ENCODE measurements around the gene MALAT1. TPM values are rescaled to one million over a fixed set of nuclear protein-coding genes. Genes with fewer than 3 reads are reported as not detected.

MALAT1 gene
- total and polyA plus RNA-seq, 2 of the 13 experiments (the other 11 are each of a cell fraction or from before 2014, with no cell fraction given) = 143 to 1,237 TPM

- in situ Hi-C loops (cut with HindIII; ENCODE audit: extremely low pct_ligation_motif_present, low pct_unique_long_range_greater_than_20kb) (no loop called here), intact Hi-C loops (cut with micrococcal nuclease; ENCODE audit: unreplicated experiment) (no loop called here)
- CTCF ChIA-PET (ENCODE audit: low intra/inter-chr PET ratio, low total read pairs) = no interaction called here
These were observed 36.3 kb downstream of the MALAT1 start for GRCh38 chr11:65535102-65535501.

GRCh38 chr11:65536412-65537295 is 37.8 kb downstream of the MALAT1 start:
- 95% methylated on average over 7 of the region's 12 CpGs for WGBS (ENCODE audit: low lambda C conversion rate)
- no peaks in the 10 kb centered on the region for H3K4me1 ChIP-seq (ENCODE audit: insufficient read depth, low read length)
- intact Hi-C loops (cut with micrococcal nuclease; ENCODE audit: unreplicated experiment) = no loop called here
- H3K4me3 ChIP-seq (replicated peaks in 1 of 3; ENCODE audit: insufficient read depth in 1 of 3, low read depth in 2 of 3, low read length in 3 of 3) = no peak overlapping the region
- H3K36me3 ChIP-seq (replicated peaks in 1 of 2; ENCODE audit: control insufficient read depth in 1 of 2, insufficient read depth in 2 of 2, low read length in 2 of 2) = peaks cover 22 to 46% of the 10 kb centered on the region in 2 experiments
- TF ChIP-seq ZNF549 (CRISPR knock-in tag; IDR thresholded peaks at IDR 0.05) = no peak
- peak; percentile 65 for TF ChIP-seq AGO2 (optimal IDR thresholded peaks at IDR 0.05; ENCODE audit: low read depth, low read length)
- CTCF ChIA-PET (ENCODE audit: low intra/inter-chr PET ratio, low total read pairs) = no interaction called here
- no peak overlapping the region for H3K27ac ChIP-seq (ENCODE audit: extremely low read length, insufficient read depth, low read length)
- no peaks in the 10 kb centered on the region for H3K9me3 ChIP-seq (ENCODE audit: low read length)
- no peak overlapping the region for H3K9ac ChIP-seq (ENCODE audit: insufficient read depth, low read depth, low read length)
- H3K4me2 ChIP-seq (ENCODE audit: low read depth, low read length) = no peak overlapping the region
- POLR2A ChIA-PET = interaction anchor here (0.5 to 1.7 kb wide), 3 partner anchors 12 to 64 kb away, joined by 3 to 5 read pairs (median 4); partner anchors contain the start of gene SCYL1
- in situ Hi-C loops (cut with HindIII; ENCODE audit: extremely low pct_ligation_motif_present, low pct_unique_long_range_greater_than_20kb) = no loop called here
- H4K20me1 ChIP-seq (ENCODE audit: insufficient read depth, low read length) = no peaks in the 10 kb centered on the region
- no peak for FAIRE-seq
- no peaks in the 10 kb centered on the region for H3K79me2 ChIP-seq (ENCODE audit: insufficient read depth, low read length)
- H2AFZ ChIP-seq (ENCODE audit: low read length) = no peak overlapping the region
- no peak for DNase-seq (ENCODE audit: low spot score)
- no peaks in the 10 kb centered on the region for H3K27me3 ChIP-seq (ENCODE audit: control insufficient read depth in 1 of 2, insufficient read depth in 2 of 2, low read length in 2 of 2)
- peak; percentile 1; the same call in 1 of the 3 replicates for ATAC-seq
- no TSS peak for BruUV-seq (replicated peaks)

More at GRCh38 chr11:65535102-65535501, 36.3 kb downstream of the MALAT1 start:
- H3K79me2 ChIP-seq (ENCODE audit: insufficient read depth, low read length) = peaks cover 2% of the 10 kb centered on the region
- 100% methylated on average over 6 of the region's 9 CpGs for WGBS (ENCODE audit: low lambda C conversion rate)
- TF ChIP-seq ZNF629 (CRISPR knock-in tag; conservative IDR thresholded peaks at IDR 0.05) (no peak), AGO2 (optimal IDR thresholded peaks at IDR 0.05; ENCODE audit: low read depth, low read length) (peak; percentile 47)
- FAIRE-seq = no peak
- POLR2A ChIA-PET = interaction anchor here (1.4 kb wide), 1 partner anchor 10 kb away, joined by 4 read pairs; the partner anchor contains the start of gene SCYL1
- peaks cover 28 to 62% of the 10 kb centered on the region in 2 experiments for H3K36me3 ChIP-seq (replicated peaks in 1 of 2; ENCODE audit: control insufficient read depth in 1 of 2, insufficient read depth in 2 of 2, low read length in 2 of 2)
- H3K27me3 ChIP-seq (ENCODE audit: control insufficient read depth in 1 of 2, insufficient read depth in 2 of 2, low read length in 2 of 2) = no peaks in the 10 kb centered on the region
- BruUV-seq (replicated peaks) = no TSS peak
- H3K4me3 ChIP-seq (replicated peaks in 1 of 3; ENCODE audit: insufficient read depth in 1 of 3, low read depth in 2 of 3, low read length in 3 of 3) = no peak overlapping the region
- no peaks in the 10 kb centered on the region for H4K20me1 ChIP-seq (ENCODE audit: insufficient read depth, low read length)
- DNase-seq (ENCODE audit: low spot score) = no peak
- no peak for ATAC-seq
- H3K27ac ChIP-seq (ENCODE audit: extremely low read length, insufficient read depth, low read length) = no peak overlapping the region
- H3K9ac ChIP-seq (ENCODE audit: insufficient read depth, low read depth, low read length) = no peak overlapping the region
- no peak overlapping the region for H2AFZ ChIP-seq (ENCODE audit: low read length)
- no peaks in the 10 kb centered on the region for H3K9me3 ChIP-seq (ENCODE audit: low read length)
- no peak overlapping the region for H3K4me2 ChIP-seq (ENCODE audit: low read depth, low read length)
- peaks cover 1% of the 10 kb centered on the region for H3K4me1 ChIP-seq (ENCODE audit: insufficient read depth, low read length)

All from HepG2 (cell line).